ENCODE measurements around the gene MB. TPM values are rescaled to one million over a fixed set of nuclear protein-coding genes. Genes with fewer than 3 reads are reported as not detected.

Gene MB
- polyA plus RNA-seq, 5 donors, result 0.52 to 15.0 (median 1.4) TPM

- DNase-seq, result no peak
These were observed 1.5 kb upstream of the MB start for GRCh38 chr22:35618427-35619223.

- no peak for DNase-seq
These were observed 1.1 kb downstream of the MB start for GRCh38 chr22:35616043-35616442.

- no peak for DNase-seq
These were observed 2.0 kb downstream of the MB start for GRCh38 chr22:35615156-35615555.

- DNase-seq, result no peak
These were observed 2.7 kb downstream of the MB start for GRCh38 chr22:35614404-35614803.

- no peak for DNase-seq
These were observed 4.2 kb downstream of the MB start for GRCh38 chr22:35612903-35613302.

- no peak for DNase-seq
These were observed 5.1 kb downstream of the MB start for GRCh38 chr22:35611891-35612576.

GRCh38 chr22:35611200-35611890 is 5.8 kb downstream of the MB start:
- DNase-seq, result no peak

GRCh38 chr22:35610741-35611140 is 6.4 kb downstream of the MB start:
- DNase-seq, result no peak

- no peak for DNase-seq
These were observed 7.4 kb downstream of the MB start for GRCh38 chr22:35609761-35610160.

- DNase-seq, result no peak
These were observed 7.9 kb downstream of the MB start for GRCh38 chr22:35609261-35609660.

- no peak for DNase-seq
These were observed 9.0 kb downstream of the MB start for GRCh38 chr22:35608088-35608487.

- no peak for DNase-seq
These were observed 10.2 kb downstream of the MB start for GRCh38 chr22:35606916-35607315.

- no peak for DNase-seq
These were observed 11.2 kb downstream of the MB start for GRCh38 chr22:35605851-35606481.

- no peak for DNase-seq
These were observed 11.8 kb downstream of the MB start for GRCh38 chr22:35605369-35605680.

- DNase-seq, result no peak
These were observed 12.3 kb downstream of the MB start for GRCh38 chr22:35604621-35605368.

- DNase-seq, result no peak
These were observed 15.2 kb downstream of the MB start for GRCh38 chr22:35601743-35602615.

- DNase-seq, result no peak
These were observed 16.0 kb downstream of the MB start for GRCh38 chr22:35601013-35601580.

GRCh38 chr22:35600476-35600875 is 16.7 kb downstream of the MB start:
- DNase-seq, result no peak

- DNase-seq, result no peak
These were observed 17.8 kb downstream of the MB start for GRCh38 chr22:35599364-35599763.

- DNase-seq, result no peak
These were observed 18.8 kb downstream of the MB start for GRCh38 chr22:35598396-35598710.

Data from right lung (tissue), 5 donors.